WERI-Rb-1 (cell line): ENCODE measurements around the gene RBM26.

Source experiments
- DNase-seq: peaks from one replicate; pipeline ENCODE4 v3.0.0-alpha.2; 2020
- H3K27ac ChIP-seq: fragments of 250-450 bp; sonication (Bioruptor Pico); 2 replicates; pipeline ENCODE4 v1.5.1; 2020; ENCODE audit warnings: mild to moderate bottlenecking, moderate library complexity
- H3K27me3 ChIP-seq: fragments of 250-450 bp; sonication (Bioruptor Pico); 2 replicates; pipeline ENCODE4 v1.5.1; 2021; ENCODE audit warnings: mild to moderate bottlenecking, low read depth, moderate library complexity; ENCODE audit not compliant: insufficient read depth, severe bottlenecking
- H3K36me3 ChIP-seq: fragments of 250-450 bp; sonication (Bioruptor Pico); 2 replicates; pipeline ENCODE4 v1.5.1; 2020; ENCODE audit warnings: mild to moderate bottlenecking, moderate library complexity
- H3K4me3 ChIP-seq: 2 replicates; pipeline ENCODE4 v1.5.1; 2011; ENCODE audit warnings: low read depth, mild to moderate bottlenecking, control low read depth, low read length
- H3K9me3 ChIP-seq: fragments of 250-450 bp; sonication (Bioruptor Pico); 2 replicates; pipeline ENCODE4 v1.5.1; 2021; ENCODE audit warnings: mild to moderate bottlenecking, moderate library complexity; ENCODE audit not compliant: severe bottlenecking
- CTCF ChIP-seq: IDR thresholded peaks from 2 replicates; pipeline ENCODE4 v1.5.1; 2011; ENCODE audit warnings: low read depth, mild to moderate bottlenecking, control low read depth, inconsistent platforms, low read length

Gene RBM26

GRCh38 chr13:79384022-79384610, 21.9 kb downstream of the RBM26 start:
- no peaks in the 10 kb centered on the region for H3K36me3 ChIP-seq
- no peak for DNase-seq
- H3K27ac ChIP-seq, result no peak overlapping the region
- H3K9me3 ChIP-seq, result no peaks in the 10 kb centered on the region
- no peaks in the 10 kb centered on the region for H3K27me3 ChIP-seq
- H3K4me3 ChIP-seq, result no peak overlapping the region
- no peak for TF ChIP-seq CTCF

- H3K4me3 ChIP-seq, result no peak overlapping the region
- H3K27me3 ChIP-seq, result no peaks in the 10 kb centered on the region
- TF ChIP-seq CTCF, result no peak
- H3K36me3 ChIP-seq, result no peaks in the 10 kb centered on the region
- no peak for DNase-seq
- H3K9me3 ChIP-seq, result no peaks in the 10 kb centered on the region
- H3K27ac ChIP-seq, result no peak overlapping the region
Measured at GRCh38 chr13:79382545-79383275, 23.3 kb downstream of the RBM26 start.

- H3K27me3 ChIP-seq, result no peaks in the 10 kb centered on the region
- no peak overlapping the region for H3K27ac ChIP-seq
- no peaks in the 10 kb centered on the region for H3K9me3 ChIP-seq
- DNase-seq, result no peak
- H3K4me3 ChIP-seq, result no peak overlapping the region
- TF ChIP-seq CTCF, result no peak
- H3K36me3 ChIP-seq, result no peaks in the 10 kb centered on the region; the same call in 1 of the 2 replicates
Measured at GRCh38 chr13:79380997-79381396, 25.1 kb downstream of the RBM26 start.

GRCh38 chr13:79379274-79379673, 26.8 kb downstream of the RBM26 start:
- H3K27me3 ChIP-seq, result no peaks in the 10 kb centered on the region
- H3K4me3 ChIP-seq, result no peak overlapping the region
- no peak for TF ChIP-seq CTCF
- no peak overlapping the region for H3K27ac ChIP-seq
- no peaks in the 10 kb centered on the region for H3K9me3 ChIP-seq
- no peak for DNase-seq
- H3K36me3 ChIP-seq, result peaks cover 3% of the 10 kb centered on the region; the same call in 1 of the 2 replicates

GRCh38 chr13:79376843-79377242, 29.2 kb downstream of the RBM26 start:
- no peak for TF ChIP-seq CTCF
- H3K36me3 ChIP-seq, result peaks cover 3% of the 10 kb centered on the region; the same call in 1 of the 2 replicates
- H3K27me3 ChIP-seq, result no peaks in the 10 kb centered on the region
- no peak overlapping the region for H3K4me3 ChIP-seq
- no peaks in the 10 kb centered on the region for H3K9me3 ChIP-seq
- H3K27ac ChIP-seq, result no peak overlapping the region
- no peak for DNase-seq
